MM.1S (cell line): ENCODE measurements around the gene LRRC14B.

Source experiments
- DNase-seq: peaks from one replicate; pipeline ENCODE4 v3.0.0-alpha.2; 2015
- H2AFZ ChIP-seq: fragments of 300-600 bp; sonication (generic); 2 replicates; pipeline ENCODE4 v1.6.0; 2016; ENCODE audit warnings: antibody characterized with exemption, low read length
- H3F3A ChIP-seq: fragments of 300-600 bp; sonication (generic); 2 replicates; pipeline ENCODE4 v1.6.1; 2016; ENCODE audit warnings: mild to moderate bottlenecking, antibody characterized with exemption, low read length, moderate library complexity, mixed read lengths; ENCODE audit not compliant: insufficient read depth
- H3K27ac ChIP-seq: fragments of 300-600 bp; sonication (generic); 2 replicates; pipeline ENCODE4 v1.5.1; 2016; ENCODE audit warnings: mild to moderate bottlenecking, low read length
- H3K27me3 ChIP-seq: fragments of 300-600 bp; sonication (generic); replicated peaks from 2 replicates; pipeline ENCODE4 v1.6.0; 2016; ENCODE audit warnings: low read length; ENCODE audit not compliant: insufficient read depth
- H3K36me3 ChIP-seq: fragments of 300-600 bp; sonication (generic); replicated peaks from 2 replicates; pipeline ENCODE4 v1.6.1; 2016; ENCODE audit warnings: mild to moderate bottlenecking, low read length, mixed read lengths; ENCODE audit not compliant: insufficient read depth
- H3K4me1 ChIP-seq: fragments of 300-600 bp; sonication (generic); 2 replicates; pipeline ENCODE4 v1.6.1; 2016; ENCODE audit warnings: low read length, mixed read lengths
- H3K4me2 ChIP-seq: fragments of 300-600 bp; sonication (generic); 2 replicates; pipeline ENCODE4 v1.6.0; 2016; ENCODE audit warnings: low read depth, low read length
- H3K4me3 ChIP-seq: fragments of 300-600 bp; sonication (generic); 2 replicates; pipeline ENCODE4 v1.5.1; 2016; ENCODE audit warnings: low read length, mixed read lengths
- H3K79me2 ChIP-seq: fragments of 300-600 bp; sonication (generic); 2 replicates; pipeline ENCODE4 v1.6.1; 2016; ENCODE audit warnings: mixed run types, low read length, mixed read lengths
- H3K9ac ChIP-seq: fragments of 300-600 bp; sonication (generic); 2 replicates; pipeline ENCODE4 v1.6.1; 2016; ENCODE audit warnings: low read length, mixed read lengths
- H3K9me2 ChIP-seq: fragments of 300-600 bp; sonication (generic); replicated peaks from 2 replicates; pipeline ENCODE4 v1.6.1; 2016; ENCODE audit warnings: mild to moderate bottlenecking, low read length, mixed read lengths; ENCODE audit not compliant: insufficient read depth
- H3K9me3 ChIP-seq: fragments of 300-600 bp; sonication (generic); replicated peaks from 2 replicates; pipeline ENCODE4 v1.6.1; 2016; ENCODE audit warnings: mild to moderate bottlenecking, low read length, mixed read lengths; ENCODE audit not compliant: insufficient read depth
- H4K20me1 ChIP-seq: fragments of 300-600 bp; sonication (generic); 2 replicates; pipeline ENCODE4 v1.6.1; 2016; ENCODE audit warnings: mild to moderate bottlenecking, low read length, moderate library complexity, mixed read lengths; ENCODE audit not compliant: insufficient read depth
- CTCF ChIP-seq: fragments of 300-600 bp; sonication (generic); IDR thresholded peaks from 2 replicates; pipeline ENCODE4 v1.5.1; 2016; ENCODE audit warnings: antibody characterized with exemption, low read length, mixed read lengths
- EZH2 ChIP-seq: fragments of 300-600 bp; sonication (generic); optimal IDR thresholded peaks from 2 replicates; pipeline ENCODE3; 2017; ENCODE audit warnings: low read depth, mild to moderate bottlenecking, antibody characterized with exemption, low read length, mixed read lengths
- EZH2phosphoT487 ChIP-seq: fragments of 300-600 bp; sonication (generic); IDR thresholded peaks from 2 replicates; pipeline ENCODE4 v1.6.1; 2018; ENCODE audit warnings: antibody characterized with exemption, low read length

LRRC14B gene

GRCh38 chr5:162565-163337 lies 28.5 kb upstream of the LRRC14B start:
- no peaks in the 10 kb centered on the region for H3K9me2 ChIP-seq
- no peak overlapping the region for H3K4me2 ChIP-seq
- H3K9ac ChIP-seq = no peak overlapping the region
- H4K20me1 ChIP-seq = no peaks in the 10 kb centered on the region
- TF ChIP-seq EZH2 (no peak), CTCF (no peak), EZH2phosphoT487 (no peak)
- peaks cover 40% of the 10 kb centered on the region for H3K27me3 ChIP-seq
- H3K27ac ChIP-seq = no peak overlapping the region
- H3K36me3 ChIP-seq = no peaks in the 10 kb centered on the region
- no peaks in the 10 kb centered on the region for H3K9me3 ChIP-seq
- H3K79me2 ChIP-seq = no peaks in the 10 kb centered on the region
- no peaks in the 10 kb centered on the region for H3K4me1 ChIP-seq
- no peak for DNase-seq
- no peak overlapping the region for H2AFZ ChIP-seq
- H3K4me3 ChIP-seq = no peak overlapping the region
- no peaks in the 10 kb centered on the region for H3F3A ChIP-seq

GRCh38 chr5:163338-163620 lies 28.0 kb upstream of the LRRC14B start:
- peaks cover 45% of the 10 kb centered on the region for H3K27me3 ChIP-seq
- no peaks in the 10 kb centered on the region for H3K79me2 ChIP-seq
- DNase-seq = no peak
- no peaks in the 10 kb centered on the region for H3F3A ChIP-seq
- no peaks in the 10 kb centered on the region for H3K36me3 ChIP-seq
- TF ChIP-seq EZH2 (no peak), EZH2phosphoT487 (no peak), CTCF (no peak)
- no peak overlapping the region for H3K4me2 ChIP-seq
- H3K4me3 ChIP-seq = no peak overlapping the region
- no peak overlapping the region for H3K9ac ChIP-seq
- no peaks in the 10 kb centered on the region for H3K4me1 ChIP-seq
- no peaks in the 10 kb centered on the region for H3K9me2 ChIP-seq
- no peaks in the 10 kb centered on the region for H4K20me1 ChIP-seq
- H3K9me3 ChIP-seq = no peaks in the 10 kb centered on the region
- H3K27ac ChIP-seq = no peak overlapping the region
- H2AFZ ChIP-seq = no peak overlapping the region

- no peak overlapping the region for H3K9ac ChIP-seq
- no peak overlapping the region for H3K27ac ChIP-seq
- no peaks in the 10 kb centered on the region for H3K4me1 ChIP-seq
- H3K4me2 ChIP-seq = no peak overlapping the region
- H3F3A ChIP-seq = no peaks in the 10 kb centered on the region
- H3K4me3 ChIP-seq = no peak overlapping the region
- no peaks in the 10 kb centered on the region for H3K36me3 ChIP-seq
- H2AFZ ChIP-seq = no peak overlapping the region
- no peaks in the 10 kb centered on the region for H3K9me3 ChIP-seq
- no peaks in the 10 kb centered on the region for H4K20me1 ChIP-seq
- TF ChIP-seq EZH2 (no peak), EZH2phosphoT487 (no peak), CTCF (no peak)
- no peaks in the 10 kb centered on the region for H3K79me2 ChIP-seq
- peaks cover 48% of the 10 kb centered on the region for H3K27me3 ChIP-seq
- no peak for DNase-seq
- H3K9me2 ChIP-seq = no peaks in the 10 kb centered on the region
These were observed 27.5 kb upstream of the LRRC14B start for GRCh38 chr5:163841-164240.
